Neural cell (in vitro differentiated cells): Measurements from ENCODE around the gene CENPT. TPM values are rescaled to one million over a fixed set of nuclear protein-coding genes. Genes with fewer than 3 reads are reported as not detected.

Experiments
- H2AFZ ChIP-seq: fragments of 200-600, 300-800 bp; sonication (generic), shearing (Covaris generic); 2 replicates; pipeline ENCODE4 v1.6.0; 2014; ENCODE audit warnings: low read depth, mild to moderate bottlenecking, antibody characterized with exemption, low read length, moderate library complexity
- H3F3A ChIP-seq: fragments of 200-600 bp; shearing (Covaris generic); 2 replicates; pipeline ENCODE4 v1.6.1; 2016; ENCODE audit warnings: mild to moderate bottlenecking, moderate library complexity, mixed read lengths, antibody characterized with exemption, low read length; ENCODE audit not compliant: insufficient read depth, poor library complexity, severe bottlenecking
- H3K27ac ChIP-seq: fragments of 200-600, 300-800 bp; sonication (generic), shearing (Covaris generic); 2 replicates; pipeline ENCODE4 v1.5.1; 2014; ENCODE audit warnings: mild to moderate bottlenecking, low read length, moderate library complexity
- H3K27me3 ChIP-seq: fragments of 300-800, 200-600 bp; sonication (generic), shearing (Covaris generic); 2 replicates; pipeline ENCODE4 v1.6.0; 2014; ENCODE audit warnings: mild to moderate bottlenecking, low read depth, low read length, moderate library complexity; ENCODE audit not compliant: insufficient read depth
- H3K36me3 ChIP-seq: fragments of 300-800, 200-600 bp; sonication (generic), shearing (Covaris generic); 2 replicates; pipeline ENCODE4 v1.5.1; 2014; ENCODE audit warnings: mild to moderate bottlenecking, antibody characterized with exemption, low read length, moderate library complexity; ENCODE audit not compliant: insufficient read depth
- H3K4me2 ChIP-seq: fragments of 300-800, 200-600 bp; sonication (generic), shearing (Covaris generic); 2 replicates; pipeline ENCODE4 v1.6.0; 2014; ENCODE audit warnings: mild to moderate bottlenecking, low read length
- H3K4me3 ChIP-seq: fragments of 300-800, 200-600 bp; sonication (generic), shearing (Covaris generic); 2 replicates; pipeline ENCODE4 v1.5.1; 2014; ENCODE audit warnings: mild to moderate bottlenecking, low read length, moderate library complexity
- H3K79me2 ChIP-seq: fragments of 200-600 bp; shearing (Covaris generic); replicated peaks from 2 replicates; pipeline ENCODE4 v1.6.0; 2014; ENCODE audit warnings: mild to moderate bottlenecking, low read length, moderate library complexity; ENCODE audit not compliant: insufficient read depth
- H3K9ac ChIP-seq: fragments of 300-800, 200-600 bp; sonication (generic), shearing (Covaris generic); 2 replicates; pipeline ENCODE4 v1.6.1; 2016; ENCODE audit warnings: mild to moderate bottlenecking, low read length, mixed read lengths
- H3K9me2 ChIP-seq: fragments of 200-600 bp; shearing (Covaris generic); 2 replicates; pipeline ENCODE4 v1.6.1; 2016; ENCODE audit warnings: mild to moderate bottlenecking, low read length, mixed read lengths; ENCODE audit not compliant: insufficient read depth
- H3K9me3 ChIP-seq: fragments of 200-600, 300-800 bp; sonication (generic), shearing (Covaris generic); 2 replicates; pipeline ENCODE4 v1.6.1; 2016; ENCODE audit warnings: mild to moderate bottlenecking, mixed run types, low read length, moderate library complexity, mixed read lengths
- H4K20me1 ChIP-seq: fragments of 200-600 bp; shearing (Covaris generic); 2 replicates; pipeline ENCODE4 v1.6.1; 2016; ENCODE audit warnings: mild to moderate bottlenecking, mixed run types; ENCODE audit not compliant: insufficient read depth
- EP300 ChIP-seq: fragments of 450-650 bp; conservative IDR thresholded peaks from 2 replicates; pipeline ENCODE4 v1.6.1; 2014; ENCODE audit warnings: antibody characterized with exemption, mild to moderate bottlenecking, moderate library complexity; ENCODE audit not compliant: poor library complexity, severe bottlenecking
- EZH2 ChIP-seq: fragments of 200-600, 300-800 bp; shearing (Covaris generic), sonication (generic); IDR thresholded peaks from 2 replicates; pipeline ENCODE4 v1.6.1; 2014; ENCODE audit warnings: antibody characterized with exemption, low read length, borderline replicate concordance, mild to moderate bottlenecking; ENCODE audit not compliant: insufficient read depth, poor library complexity, severe bottlenecking
- MXI1 ChIP-seq: fragments of 450-650 bp; conservative IDR thresholded peaks from 2 replicates; pipeline ENCODE4 v1.6.1; 2014; ENCODE audit warnings: antibody characterized with exemption, mild to moderate bottlenecking; ENCODE audit not compliant: poor library complexity, severe bottlenecking
- POLR2AphosphoS5 ChIP-seq: IDR thresholded peaks from 2 replicates; pipeline ENCODE4 v1.6.1; 2012
- RAD21 ChIP-seq: fragments of 450-650 bp; conservative IDR thresholded peaks from 2 replicates; pipeline ENCODE4 v1.6.1; 2014; ENCODE audit warnings: antibody characterized with exemption, mild to moderate bottlenecking, moderate library complexity
- SMC3 ChIP-seq: fragments of 450-650 bp; conservative IDR thresholded peaks from 2 replicates; pipeline ENCODE4 v1.6.1; 2014; ENCODE audit warnings: antibody characterized with exemption, mild to moderate bottlenecking, moderate library complexity; ENCODE audit not compliant: poor library complexity
- TAF1 ChIP-seq: IDR thresholded peaks from 2 replicates; pipeline ENCODE4 v1.6.1; 2012; ENCODE audit warnings: low read depth
- polyA plus RNA-seq: library from polyadenylated mRNA; depleted of rRNA; stranded (reverse); fragments of >200 nt; gene quantifications from 2 replicates; pipeline ENCODE4 v1.2.3, GENCODE V29; 2014
- TF ChIP-seq, protein P1 (sequence below): IDR thresholded peaks from 2 replicates; pipeline ENCODE4 v1.6.1; 2012; ENCODE audit warnings: borderline replicate concordance
- TF ChIP-seq, protein P2 (sequence below): fragments of 450-650 bp; IDR thresholded peaks from 2 replicates; pipeline ENCODE4 v1.5.1; 2014; ENCODE audit warnings: antibody characterized with exemption, mild to moderate bottlenecking, moderate library complexity; ENCODE audit not compliant: poor library complexity, severe bottlenecking

Gene CENPT
- polyA plus RNA-seq, 1 donor from 2014 or later = 104 TPM

DNA sequence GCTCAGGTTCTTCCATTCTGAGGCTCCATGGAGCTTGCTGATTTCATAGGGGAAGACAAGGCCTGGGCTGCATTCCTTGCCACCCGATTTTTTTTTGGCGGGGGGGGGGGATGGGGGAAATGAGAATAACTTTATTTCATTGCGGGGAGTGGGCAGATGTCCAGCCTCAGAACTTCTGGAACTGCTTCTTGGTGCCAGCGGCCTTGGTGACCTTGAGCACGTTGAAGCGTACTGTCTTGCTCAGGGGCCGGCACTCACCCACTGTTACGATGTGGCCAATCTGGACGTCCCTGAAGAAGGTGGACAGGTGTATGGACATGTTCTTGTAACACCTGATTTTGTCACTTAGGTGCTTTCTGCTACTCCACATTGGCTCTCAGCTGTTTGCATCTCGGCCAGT, 8.3 kb upstream of the CENPT start:
- Histone ChIP-seq H3F3A (no peaks in the 10 kb centered on the region), H3K9me2 (no peaks in the 10 kb centered on the region), H3K4me2 (no peak overlapping the region), H3K9ac (no peak overlapping the region), H2AFZ (no peak overlapping the region), H3K79me2 (peaks cover 70% of the 10 kb centered on the region), H3K4me3 (no peak overlapping the region), H3K27me3 (no peaks in the 10 kb centered on the region), H4K20me1 (no peaks in the 10 kb centered on the region), H3K9me3 (no peaks in the 10 kb centered on the region), H3K27ac (no peak overlapping the region), H3K36me3 (no peaks in the 10 kb centered on the region)
- TF ChIP-seq, protein P1, sequence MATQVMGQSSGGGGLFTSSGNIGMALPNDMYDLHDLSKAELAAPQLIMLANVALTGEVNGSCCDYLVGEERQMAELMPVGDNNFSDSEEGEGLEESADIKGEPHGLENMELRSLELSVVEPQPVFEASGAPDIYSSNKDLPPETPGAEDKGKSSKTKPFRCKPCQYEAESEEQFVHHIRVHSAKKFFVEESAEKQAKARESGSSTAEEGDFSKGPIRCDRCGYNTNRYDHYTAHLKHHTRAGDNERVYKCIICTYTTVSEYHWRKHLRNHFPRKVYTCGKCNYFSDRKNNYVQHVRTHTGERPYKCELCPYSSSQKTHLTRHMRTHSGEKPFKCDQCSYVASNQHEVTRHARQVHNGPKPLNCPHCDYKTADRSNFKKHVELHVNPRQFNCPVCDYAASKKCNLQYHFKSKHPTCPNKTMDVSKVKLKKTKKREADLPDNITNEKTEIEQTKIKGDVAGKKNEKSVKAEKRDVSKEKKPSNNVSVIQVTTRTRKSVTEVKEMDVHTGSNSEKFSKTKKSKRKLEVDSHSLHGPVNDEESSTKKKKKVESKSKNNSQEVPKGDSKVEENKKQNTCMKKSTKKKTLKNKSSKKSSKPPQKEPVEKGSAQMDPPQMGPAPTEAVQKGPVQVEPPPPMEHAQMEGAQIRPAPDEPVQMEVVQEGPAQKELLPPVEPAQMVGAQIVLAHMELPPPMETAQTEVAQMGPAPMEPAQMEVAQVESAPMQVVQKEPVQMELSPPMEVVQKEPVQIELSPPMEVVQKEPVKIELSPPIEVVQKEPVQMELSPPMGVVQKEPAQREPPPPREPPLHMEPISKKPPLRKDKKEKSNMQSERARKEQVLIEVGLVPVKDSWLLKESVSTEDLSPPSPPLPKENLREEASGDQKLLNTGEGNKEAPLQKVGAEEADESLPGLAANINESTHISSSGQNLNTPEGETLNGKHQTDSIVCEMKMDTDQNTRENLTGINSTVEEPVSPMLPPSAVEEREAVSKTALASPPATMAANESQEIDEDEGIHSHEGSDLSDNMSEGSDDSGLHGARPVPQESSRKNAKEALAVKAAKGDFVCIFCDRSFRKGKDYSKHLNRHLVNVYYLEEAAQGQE = no peak
- TF ChIP-seq MXI1 (no peak), RAD21 (no peak), POLR2AphosphoS5 (no peak), TAF1 (no peak), SMC3 (no peak), EP300 (no peak), EZH2 (no peak)
- TF ChIP-seq, protein P2, sequence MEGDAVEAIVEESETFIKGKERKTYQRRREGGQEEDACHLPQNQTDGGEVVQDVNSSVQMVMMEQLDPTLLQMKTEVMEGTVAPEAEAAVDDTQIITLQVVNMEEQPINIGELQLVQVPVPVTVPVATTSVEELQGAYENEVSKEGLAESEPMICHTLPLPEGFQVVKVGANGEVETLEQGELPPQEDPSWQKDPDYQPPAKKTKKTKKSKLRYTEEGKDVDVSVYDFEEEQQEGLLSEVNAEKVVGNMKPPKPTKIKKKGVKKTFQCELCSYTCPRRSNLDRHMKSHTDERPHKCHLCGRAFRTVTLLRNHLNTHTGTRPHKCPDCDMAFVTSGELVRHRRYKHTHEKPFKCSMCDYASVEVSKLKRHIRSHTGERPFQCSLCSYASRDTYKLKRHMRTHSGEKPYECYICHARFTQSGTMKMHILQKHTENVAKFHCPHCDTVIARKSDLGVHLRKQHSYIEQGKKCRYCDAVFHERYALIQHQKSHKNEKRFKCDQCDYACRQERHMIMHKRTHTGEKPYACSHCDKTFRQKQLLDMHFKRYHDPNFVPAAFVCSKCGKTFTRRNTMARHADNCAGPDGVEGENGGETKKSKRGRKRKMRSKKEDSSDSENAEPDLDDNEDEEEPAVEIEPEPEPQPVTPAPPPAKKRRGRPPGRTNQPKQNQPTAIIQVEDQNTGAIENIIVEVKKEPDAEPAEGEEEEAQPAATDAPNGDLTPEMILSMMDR = no peak

DNA sequence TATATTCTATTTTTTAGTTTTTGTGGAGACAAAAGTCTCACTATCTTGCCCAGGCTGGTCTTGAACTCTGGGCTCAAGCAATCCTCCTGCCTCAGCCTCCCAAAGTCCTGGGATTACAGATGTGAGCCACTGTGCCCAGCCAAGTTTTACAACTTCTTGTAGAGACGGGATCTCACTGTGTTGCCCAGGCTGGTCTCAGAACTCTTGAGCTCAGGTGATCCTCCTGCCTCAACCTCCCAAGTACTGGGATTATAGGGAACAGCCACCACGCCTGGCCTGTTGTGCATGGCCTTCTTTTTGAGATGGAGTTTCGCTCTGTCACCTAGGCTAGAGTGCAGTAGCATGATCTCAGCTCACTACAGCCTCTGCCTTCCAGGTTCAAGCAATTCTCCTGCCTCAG, 6.2 kb upstream of the CENPT start:
- no peak overlapping the region for H3K4me3 ChIP-seq
- peaks cover 70% of the 10 kb centered on the region for H3K79me2 ChIP-seq
- no peak overlapping the region for H3K9ac ChIP-seq
- H3K36me3 ChIP-seq = no peaks in the 10 kb centered on the region
- H3K9me3 ChIP-seq = no peaks in the 10 kb centered on the region
- no peaks in the 10 kb centered on the region for H4K20me1 ChIP-seq
- H2AFZ ChIP-seq = no peak overlapping the region
- H3K27ac ChIP-seq = no peak overlapping the region
- H3K4me2 ChIP-seq = no peak overlapping the region
- no peaks in the 10 kb centered on the region for H3F3A ChIP-seq
- H3K9me2 ChIP-seq = no peaks in the 10 kb centered on the region
- no peaks in the 10 kb centered on the region for H3K27me3 ChIP-seq
- TF ChIP-seq SMC3 (no peak), RAD21 (no peak), EZH2 (no peak), TAF1 (no peak), POLR2AphosphoS5 (no peak), EP300 (no peak), MXI1 (no peak)
- TF ChIP-seq, protein P1 = no peak
- TF ChIP-seq, protein P2 = no peak
